ENCODE data around the gene FNDC5. TPM values are rescaled to one million over a fixed set of nuclear protein-coding genes. Genes with fewer than 3 reads are reported as not detected.

The FNDC5 gene
- polyA plus RNA-seq, 3 donors = 0.59 to 4.2 (median 0.77) TPM

DNA sequence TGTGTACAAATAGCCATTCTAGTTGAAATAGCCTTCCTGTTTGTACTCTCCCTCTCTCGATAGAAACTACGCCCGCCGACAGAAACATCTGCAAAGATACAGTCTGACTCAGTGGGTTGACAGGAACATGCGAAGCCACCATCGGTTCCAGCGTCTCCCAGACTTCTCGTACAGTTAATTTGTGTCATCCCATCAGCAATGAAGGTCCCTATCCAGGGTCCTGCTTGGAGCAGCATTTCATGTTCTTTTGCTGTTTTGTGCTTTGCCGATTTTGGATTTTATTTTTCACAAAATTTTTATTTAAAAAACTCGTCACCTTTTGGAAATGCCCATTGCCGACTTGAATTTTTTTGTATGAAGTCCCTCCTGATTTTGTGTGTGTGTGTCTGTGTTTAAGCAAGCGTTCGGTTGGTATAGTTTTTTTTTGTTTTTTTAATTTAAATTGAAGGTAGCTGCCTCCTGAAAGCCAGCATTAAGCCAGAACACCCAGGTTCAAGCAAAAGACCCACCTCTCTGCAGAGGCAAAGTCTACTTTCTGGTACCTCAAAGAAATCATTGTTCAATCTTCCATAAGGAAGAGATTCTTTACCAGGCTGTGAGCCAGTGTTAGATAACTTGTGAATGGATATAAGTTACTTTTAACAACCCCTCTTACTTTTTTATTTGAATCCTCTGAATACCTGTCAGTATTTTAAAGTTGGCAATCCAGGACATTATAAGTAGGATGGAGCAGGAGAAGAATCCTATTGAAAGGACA is 14.7 kb downstream of the FNDC5 start:
- WGBS, 3 donors = 92 to 95% (median 94%) methylated on average over 13 of the region's 13 CpGs

DNA sequence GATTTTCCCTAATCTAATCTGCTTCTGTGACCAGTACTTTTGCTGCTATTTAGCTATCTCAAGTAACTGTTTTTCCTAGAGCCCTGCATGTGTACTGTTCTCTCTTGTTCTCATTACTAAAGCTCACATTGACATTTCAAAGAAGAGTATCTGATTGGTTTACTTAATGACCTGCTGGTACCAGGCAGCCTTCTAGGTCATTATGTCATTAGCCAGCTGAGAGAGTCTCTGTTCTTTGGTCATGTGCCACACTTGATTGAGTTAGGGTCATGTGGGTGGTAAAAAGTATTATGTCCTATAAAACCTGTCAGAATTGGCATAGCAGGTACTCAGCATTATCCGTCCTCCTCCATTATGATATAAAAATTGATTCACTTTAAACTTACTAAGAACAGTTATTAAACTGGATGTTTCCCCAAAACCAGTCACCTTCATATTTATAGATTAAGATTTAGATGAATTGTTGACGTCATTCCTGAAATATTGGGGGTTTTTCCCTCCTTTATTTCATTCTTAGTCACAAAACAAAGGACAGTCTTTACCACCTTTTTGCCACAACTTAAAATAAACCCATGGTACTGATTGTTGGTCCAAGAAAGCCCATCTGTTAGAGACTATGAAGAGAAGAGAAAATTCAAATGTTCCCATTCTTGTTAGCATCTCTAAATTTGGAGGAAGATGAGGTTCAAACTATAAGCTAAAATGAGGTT is 22.2 kb downstream of the FNDC5 start:
- H3K27ac ChIP-seq (ENCODE audit: low read depth, low read length) = no peak overlapping the region
- 44 to 47% (median 47%) methylated on average over 2 of the region's 2 CpGs for WGBS, 3 donors

More for the DNA sequence above, 14.7 kb downstream of the FNDC5 start:
- no peak overlapping the region for H3K27ac ChIP-seq (ENCODE audit: low read depth, low read length)

DNA sequence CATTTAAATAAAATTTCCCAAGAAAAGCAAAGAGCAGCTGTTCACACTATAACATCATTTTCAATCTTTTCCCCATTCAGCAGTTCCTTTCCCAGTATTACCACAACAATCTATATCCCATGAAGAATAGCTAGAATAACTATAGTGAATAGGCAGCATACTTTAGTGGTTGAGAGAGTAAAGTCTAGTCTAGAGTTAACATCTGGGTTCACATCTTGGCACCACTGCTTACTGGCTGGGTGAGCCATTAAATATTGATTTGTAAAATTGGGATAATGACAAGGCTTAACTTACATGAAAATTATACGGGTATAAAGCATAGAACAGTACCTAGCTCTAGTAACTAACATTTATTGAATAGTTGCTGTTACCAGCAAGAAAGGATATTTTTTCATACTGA is 38.8 kb downstream of the FNDC5 start:
- 28 to 89% (median 87%) methylated on average over 1 of the region's 1 CpG for WGBS, 3 donors
- H3K27ac ChIP-seq (ENCODE audit: low read depth, low read length) = no peak overlapping the region

DNA sequence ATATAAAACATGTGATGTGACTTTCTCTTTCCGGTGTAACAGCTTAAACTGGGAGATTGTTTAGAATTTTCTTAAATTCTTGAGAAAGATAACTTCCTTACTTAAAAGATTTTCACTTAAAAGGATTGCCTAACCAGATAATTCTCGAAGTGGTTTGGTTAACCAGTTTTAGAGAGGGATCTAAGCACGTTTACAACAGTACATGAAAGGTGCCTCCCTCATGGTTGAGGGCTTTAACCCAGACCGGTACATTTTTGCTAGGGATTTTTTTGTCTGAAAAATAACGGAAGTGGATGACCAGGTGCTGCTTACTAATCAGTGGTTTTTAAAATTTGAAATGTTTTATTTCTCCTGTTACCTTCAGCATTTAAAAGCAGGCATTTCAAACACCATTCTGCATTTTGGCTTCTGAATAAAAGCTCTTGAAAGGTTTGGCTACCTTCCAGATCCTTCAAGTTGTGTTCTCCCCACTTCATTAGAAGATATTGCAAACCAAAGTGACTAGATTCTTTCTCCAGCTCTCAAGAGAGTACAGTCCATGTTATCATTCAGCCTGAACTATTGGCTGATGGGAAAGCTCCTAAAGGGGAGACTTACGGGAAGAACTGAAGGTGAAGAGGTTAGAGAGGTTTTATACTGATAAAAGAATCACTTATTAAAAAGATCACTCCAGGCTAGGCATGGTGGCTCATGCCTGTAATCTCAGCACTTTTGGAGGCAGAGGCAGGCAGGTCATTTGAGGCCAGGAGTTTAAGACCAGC is 40.4 kb downstream of the FNDC5 start:
- WGBS, 3 donors = 82 to 92% (median 88%) methylated on average over 6 of the region's 6 CpGs

DNA sequence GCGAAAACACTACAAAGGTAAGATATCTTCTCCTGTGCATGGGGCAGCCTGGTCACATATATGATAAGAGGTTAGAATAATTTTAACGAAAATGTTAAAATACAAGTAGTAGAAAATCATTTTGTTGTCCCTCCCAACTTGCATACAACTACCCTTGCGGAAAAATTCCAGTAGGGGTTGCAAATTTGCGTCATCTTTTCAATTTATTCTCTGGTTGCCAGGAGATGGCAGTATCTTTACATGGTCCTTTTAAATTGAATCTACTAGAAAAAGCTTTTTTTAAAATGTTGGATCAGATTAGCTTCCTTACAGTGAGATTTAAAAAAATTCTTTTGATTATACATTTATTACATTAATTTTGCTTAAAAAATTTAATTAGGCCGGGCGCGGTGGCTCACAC is 42.4 kb downstream of the FNDC5 start:
- WGBS, 3 donors = 91 to 92% (median 91%) methylated on average over 7 of the region's 7 CpGs
- H3K27ac ChIP-seq (ENCODE audit: low read depth, low read length) = no peak overlapping the region

More for the DNA sequence above, 40.4 kb downstream of the FNDC5 start:
- no peak overlapping the region for H3K27ac ChIP-seq (ENCODE audit: low read depth, low read length)

DNA sequence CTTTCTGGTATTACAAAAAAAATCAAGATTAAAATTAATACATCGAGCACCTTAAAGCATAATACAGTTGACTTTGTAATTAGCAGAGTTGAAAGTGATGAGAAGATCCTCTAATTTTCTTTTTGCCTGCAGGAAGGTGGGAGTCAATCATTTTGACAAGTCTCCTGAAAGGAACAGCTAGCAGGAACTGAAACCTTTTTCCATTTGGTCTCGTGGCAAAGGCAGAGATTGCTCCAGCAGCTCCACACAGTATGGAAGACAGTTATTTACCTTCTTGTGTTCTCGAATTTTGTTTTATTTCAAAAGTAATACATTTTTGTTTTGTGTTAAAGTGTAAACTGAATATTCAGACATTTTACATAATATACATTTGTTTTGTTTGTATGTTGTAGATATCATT is 45.5 kb downstream of the FNDC5 start:
- WGBS, 3 donors = 83 to 93% (median 87%) methylated on average over 3 of the region's 3 CpGs

DNA sequence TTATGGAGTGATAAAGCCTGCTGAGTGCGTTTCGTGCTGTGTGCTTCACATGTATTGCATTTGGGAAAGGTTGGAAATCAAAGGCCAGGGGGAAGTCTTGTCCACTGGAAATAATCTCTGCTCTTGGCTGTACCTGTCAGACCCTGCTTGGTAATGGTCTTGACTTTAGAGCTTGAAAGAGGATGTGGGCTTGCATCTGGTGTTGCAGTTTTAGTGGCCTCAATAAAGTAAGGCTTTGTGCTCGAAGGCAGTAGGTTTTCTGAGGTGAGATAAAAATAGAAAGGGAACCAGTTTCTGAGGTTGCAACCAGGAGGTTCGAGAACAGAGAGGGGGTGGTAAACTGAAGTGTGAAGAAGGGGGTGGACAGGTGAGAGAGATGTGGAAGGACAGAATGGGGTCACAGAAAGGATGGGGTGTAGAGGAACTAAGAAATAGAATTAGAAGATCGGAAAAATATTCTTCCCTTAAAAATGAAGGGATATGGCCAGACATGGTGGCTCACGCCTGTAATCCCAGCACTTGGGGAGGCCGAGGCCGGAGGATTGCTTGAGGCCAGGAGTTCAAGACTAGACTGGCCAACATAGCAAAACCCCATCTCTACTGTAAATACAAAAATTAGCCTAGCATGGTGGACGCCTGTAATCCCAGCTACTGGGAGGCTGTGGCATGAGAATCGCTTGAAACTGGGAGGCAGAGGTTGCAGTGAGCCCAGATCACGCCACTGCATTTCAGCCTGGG is 51.7 kb downstream of the FNDC5 start:
- WGBS, 3 donors = 65 to 71% (median 70%) methylated on average over 11 of the region's 11 CpGs
- H3K27ac ChIP-seq (ENCODE audit: low read depth, low read length) = no peak overlapping the region

More for the DNA sequence above, 45.5 kb downstream of the FNDC5 start:
- no peak overlapping the region for H3K27ac ChIP-seq (ENCODE audit: low read depth, low read length)

DNA sequence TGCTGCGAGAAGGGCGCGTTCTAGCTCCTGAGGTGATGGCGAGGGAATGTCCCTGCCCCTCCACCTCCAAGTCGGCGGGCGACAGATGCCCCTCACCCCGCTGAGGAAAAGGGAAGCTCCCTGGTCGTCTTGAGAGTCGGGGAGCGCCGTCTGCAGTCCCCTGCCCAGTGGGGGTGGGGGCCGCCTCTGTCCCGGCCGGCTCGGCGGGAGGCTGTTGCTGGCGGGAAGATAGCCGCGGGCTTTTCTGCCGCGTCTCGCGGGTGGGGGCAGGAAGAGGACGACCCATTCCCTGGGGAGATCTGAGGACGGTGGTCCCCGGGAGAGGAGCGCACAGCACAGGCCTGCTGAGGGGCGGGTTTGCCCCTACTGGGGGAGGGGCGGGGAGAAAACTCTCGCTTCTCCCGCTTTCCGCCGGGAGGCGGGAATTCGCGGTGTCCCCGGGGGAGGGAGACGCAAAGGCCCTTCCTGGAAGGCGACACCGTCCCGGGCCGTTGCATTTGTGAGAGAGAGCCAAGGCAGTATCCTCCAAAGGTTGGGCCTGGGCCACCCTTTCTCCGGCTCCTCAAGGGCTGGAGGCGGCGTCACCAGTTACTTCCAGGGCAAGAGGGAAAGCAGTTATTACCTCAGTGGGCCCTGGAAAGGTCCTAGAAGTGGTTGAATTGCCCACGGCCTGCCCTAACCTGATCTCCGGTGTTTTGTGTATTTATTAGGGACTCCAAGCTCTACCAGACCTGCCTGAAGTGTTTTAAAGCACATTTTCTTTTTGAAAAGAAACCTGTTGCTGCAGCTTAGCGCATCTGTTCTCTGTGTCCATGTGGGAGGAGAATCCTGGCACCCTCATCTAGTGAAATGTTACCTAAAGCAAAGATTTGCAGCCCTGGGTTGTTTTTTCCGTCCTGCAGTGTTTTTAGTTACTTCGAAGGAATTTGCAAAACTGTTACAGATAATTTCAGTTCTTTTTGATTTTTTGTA is 52.6 kb downstream of the FNDC5 start:
- WGBS, 3 donors = 1% methylated on average over 48 to 51 of the region's 51 CpGs
- H3K27ac ChIP-seq (ENCODE audit: low read depth, low read length) = peak overlapping the region; percentile 82

DNA sequence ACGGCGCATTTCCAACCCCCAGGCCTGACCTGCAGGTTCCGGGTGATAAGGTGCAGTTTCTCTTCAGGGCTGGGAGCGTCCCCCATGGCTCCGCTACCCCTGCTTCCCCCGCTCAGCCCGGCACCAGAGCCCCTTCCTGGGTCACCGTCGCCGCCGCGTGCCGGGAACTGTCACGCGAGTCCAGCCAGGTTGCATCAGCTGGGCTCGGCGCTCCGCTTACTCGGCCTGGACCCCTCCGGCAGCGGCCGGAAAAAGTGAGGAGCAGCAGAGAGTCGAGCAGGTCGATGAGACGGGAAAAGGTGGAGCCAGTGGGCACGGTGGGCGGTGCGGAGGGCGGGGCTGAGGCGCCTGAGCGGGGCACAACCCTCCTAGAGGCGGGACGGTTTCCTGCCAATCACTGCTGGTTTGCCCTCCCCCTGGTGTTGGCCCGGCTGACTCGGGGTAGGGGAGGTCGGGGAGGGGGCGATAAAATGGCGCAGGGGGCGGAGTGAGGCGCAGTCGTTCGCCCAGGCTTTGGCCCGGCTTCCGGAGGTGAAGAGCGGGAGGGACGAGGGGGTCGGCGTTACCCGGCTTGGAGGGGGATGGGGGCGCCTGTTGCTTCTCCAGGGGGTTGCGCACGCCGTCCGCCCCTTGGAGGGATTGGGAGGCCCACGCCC is 53.4 kb downstream of the FNDC5 start, which contains the start of the genes S100PBP and YARS1:
S100PBP (plus strand) TSS at position 495 of the 656 bp plus-strand sequence. CDS start 8,447 bp downstream, outside the sequence.
YARS1 (minus strand) TSS at position 200 of the 656 bp plus-strand sequence; CDS start at position 86, 114 bp downstream.
- WGBS, 3 donors = 0 to 1% (median 0%) methylated on average over 48 to 55 of the region's 55 CpGs
- H3K27ac ChIP-seq (ENCODE audit: low read depth, low read length) = peak within 1 kb of the TSS; percentile 82

DNA sequence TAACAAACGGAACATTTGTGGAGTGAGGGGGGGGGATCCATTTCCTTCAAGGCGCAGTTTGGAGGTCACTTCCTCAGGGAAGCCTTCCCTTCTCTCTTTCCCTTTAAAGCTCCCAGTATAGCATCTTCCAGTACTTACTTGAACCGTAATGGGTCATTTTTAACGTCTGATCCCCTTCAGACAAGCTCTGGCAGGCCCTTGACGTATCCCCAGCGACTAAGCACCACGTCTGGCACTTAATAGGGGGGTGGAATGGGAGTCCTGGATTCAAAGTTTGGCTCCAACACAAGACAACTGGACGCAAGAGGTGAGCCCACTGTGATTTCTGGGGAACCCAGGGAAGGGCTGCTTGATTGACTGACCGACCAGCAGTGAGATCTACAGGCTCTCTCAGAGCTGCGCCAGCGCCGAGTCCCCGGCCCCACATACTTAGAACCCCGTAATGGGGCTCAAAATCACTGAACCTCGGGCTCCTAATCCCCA is 54.0 kb downstream of the FNDC5 start:
- 0 to 1% (median 1%) methylated on average over 15 of the region's 15 CpGs for WGBS, 3 donors
- peak overlapping the region; percentile 81 for H3K27ac ChIP-seq (ENCODE audit: low read depth, low read length)

DNA sequence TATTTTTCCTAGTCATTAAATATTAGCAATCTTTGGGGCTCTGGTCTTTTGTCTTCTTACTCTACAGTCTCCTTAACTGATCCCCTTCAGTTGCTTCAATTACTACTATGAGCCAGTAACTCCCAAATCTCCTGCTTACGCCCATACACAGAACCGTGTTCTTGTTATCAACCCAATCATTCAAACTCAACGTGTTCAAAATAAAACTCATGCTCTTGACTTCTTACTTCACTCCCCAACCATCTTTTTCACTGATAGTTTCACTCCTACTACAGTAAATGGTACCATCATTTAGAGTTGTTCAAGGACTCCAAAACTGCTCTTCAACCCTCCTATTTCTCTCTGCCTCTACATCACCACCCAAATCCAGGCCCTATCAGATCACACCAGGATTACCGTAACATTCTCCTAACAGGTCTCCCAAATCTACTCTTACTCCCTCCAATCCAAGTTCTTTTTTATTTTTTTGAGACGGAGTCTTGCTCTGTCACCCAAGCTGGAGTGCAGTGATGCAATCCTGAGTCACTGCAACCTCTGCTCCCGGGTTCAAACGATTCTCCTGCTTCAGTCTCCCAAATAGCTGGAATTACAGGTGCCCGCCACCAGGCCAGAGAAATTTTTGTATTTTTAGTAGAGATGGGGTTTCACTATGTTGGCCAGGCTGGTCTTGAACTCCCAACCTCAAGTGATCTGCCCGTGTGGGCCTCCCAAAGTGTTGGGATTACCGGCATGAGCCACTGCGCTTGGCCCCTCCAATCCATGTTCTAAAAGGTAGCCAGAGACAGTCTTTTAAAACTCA is 56.6 kb downstream of the FNDC5 start:
- H3K27ac ChIP-seq (ENCODE audit: low read depth, low read length) = no peak overlapping the region
- WGBS, 3 donors = 70 to 80% (median 75%) methylated on average over 11 of the region's 11 CpGs

Other genes starting within 250 kb of the FNDC5 start
- gene ZBTB8OS, start 220.4 kb downstream of the FNDC5 start, polyA plus RNA-seq = 10 to 100 TPM; 23.4 to 53.5 (median 35.9) TPM
- gene RBBP4, start 219.7 kb downstream of the FNDC5 start, polyA plus RNA-seq = 10 to 100 TPM; 41.3 to 45.5 (median 45.3) TPM
- 1 to 10 TPM in 2 of 3 donors, under 1 TPM in 1; 0.56 to 9.0 (median 5.6) TPM for gene SYNC, start 168.1 kb downstream of the FNDC5 start, polyA plus RNA-seq
- 10 to 100 TPM; 22.5 to 63.1 (median 35.5) TPM for gene YARS1, start 53.6 kb downstream of the FNDC5 start, polyA plus RNA-seq
- gene S100PBP, start 53.3 kb downstream of the FNDC5 start, polyA plus RNA-seq = 10 to 100 TPM in 1 of 3 donors, 1 to 10 TPM in 2; 2.9 to 11.7 (median 8.7) TPM
- gene HPCA, start 15.6 kb upstream of the FNDC5 start, polyA plus RNA-seq = 1 to 10 TPM in 1 of 3 donors, under 1 TPM in 2; 0.04 to 1.1 (median 0.25) TPM
- 10 to 100 TPM; 19.6 to 41.3 (median 24.4) TPM for gene TMEM54, start 30.5 kb upstream of the FNDC5 start, polyA plus RNA-seq
- 10 to 100 TPM in 2 of 3 donors, 1 to 10 TPM in 1; 6.2 to 20.1 (median 11.7) TPM for gene RNF19B, start 93.9 kb upstream of the FNDC5 start, polyA plus RNA-seq
- 100 to 1,000 TPM in 2 of 3 donors, 10 to 100 TPM in 1; 60.1 to 134 (median 116) TPM for gene AK2, start 166.0 kb upstream of the FNDC5 start, polyA plus RNA-seq
- gene AZIN2, start 210.2 kb upstream of the FNDC5 start, polyA plus RNA-seq = 1 to 10 TPM; 1.2 to 2.5 (median 1.4) TPM

Measured in adipose tissue (tissue), 3 donors.